Measurements from ENCODE around the gene RNASET2.

DNA sequence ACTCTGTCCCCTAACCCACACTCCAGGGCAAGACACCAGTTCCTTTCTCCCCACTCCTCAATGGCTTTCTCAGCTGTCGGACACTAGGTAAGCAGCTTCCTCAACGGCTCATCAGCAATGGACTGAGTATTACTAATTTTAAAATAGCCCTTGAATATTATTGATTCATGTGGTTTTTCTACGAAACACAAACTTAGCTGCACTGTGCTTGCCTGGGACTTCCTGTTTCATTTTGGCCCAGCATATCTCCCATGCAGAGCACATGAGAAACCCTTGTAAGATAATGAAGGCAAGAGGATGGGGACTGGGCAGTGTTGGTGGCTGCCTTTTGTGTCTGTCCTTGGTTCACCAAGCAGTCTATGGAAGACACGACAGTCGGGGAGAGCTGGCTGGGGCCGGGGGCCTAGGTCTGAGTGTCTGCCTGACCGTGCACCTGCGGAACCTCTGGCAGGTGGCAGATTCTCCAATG is 48.9 kb downstream of the RNASET2 start:
- TF ChIP-seq SP1 (IDR thresholded peaks at IDR 0.05) = no peak
- no peak for TF ChIP-seq FOXM1 (IDR thresholded peaks at IDR 0.05; ENCODE audit: borderline replicate concordance)
- TF ChIP-seq ELF4 (IDR thresholded peaks at IDR 0.05) = no peak
- no peak for TF ChIP-seq ARNT (IDR thresholded peaks at IDR 0.05)
- TF ChIP-seq, protein P1, sequence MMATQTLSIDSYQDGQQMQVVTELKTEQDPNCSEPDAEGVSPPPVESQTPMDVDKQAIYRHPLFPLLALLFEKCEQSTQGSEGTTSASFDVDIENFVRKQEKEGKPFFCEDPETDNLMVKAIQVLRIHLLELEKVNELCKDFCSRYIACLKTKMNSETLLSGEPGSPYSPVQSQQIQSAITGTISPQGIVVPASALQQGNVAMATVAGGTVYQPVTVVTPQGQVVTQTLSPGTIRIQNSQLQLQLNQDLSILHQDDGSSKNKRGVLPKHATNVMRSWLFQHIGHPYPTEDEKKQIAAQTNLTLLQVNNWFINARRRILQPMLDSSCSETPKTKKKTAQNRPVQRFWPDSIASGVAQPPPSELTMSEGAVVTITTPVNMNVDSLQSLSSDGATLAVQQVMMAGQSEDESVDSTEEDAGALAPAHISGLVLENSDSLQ (IDR thresholded peaks at IDR 0.05) = no peak
- no peak for TF ChIP-seq FOXA1 (IDR thresholded peaks at IDR 0.05)
- TF ChIP-seq BHLHE40 (IDR thresholded peaks at IDR 0.05; ENCODE audit: borderline replicate concordance) = no peak
- no peak for TF ChIP-seq FOXK2 (IDR thresholded peaks at IDR 0.05)
- no peak for TF ChIP-seq CTBP1 (IDR thresholded peaks at IDR 0.05; ENCODE audit: borderline replicate concordance)
- TF ChIP-seq TARDBP (IDR thresholded peaks at IDR 0.05) = no peak
- TF ChIP-seq NFRKB (IDR thresholded peaks at IDR 0.05) = no peak
